Measurements from ENCODE around the gene CHM. TPM values are rescaled to one million over a fixed set of nuclear protein-coding genes. Genes with fewer than 3 reads are reported as not detected.

CHM gene
- total RNA-seq, 4 donors from 2014 or later, result 6.2 to 23.2 (median 10.3) TPM

DNA sequence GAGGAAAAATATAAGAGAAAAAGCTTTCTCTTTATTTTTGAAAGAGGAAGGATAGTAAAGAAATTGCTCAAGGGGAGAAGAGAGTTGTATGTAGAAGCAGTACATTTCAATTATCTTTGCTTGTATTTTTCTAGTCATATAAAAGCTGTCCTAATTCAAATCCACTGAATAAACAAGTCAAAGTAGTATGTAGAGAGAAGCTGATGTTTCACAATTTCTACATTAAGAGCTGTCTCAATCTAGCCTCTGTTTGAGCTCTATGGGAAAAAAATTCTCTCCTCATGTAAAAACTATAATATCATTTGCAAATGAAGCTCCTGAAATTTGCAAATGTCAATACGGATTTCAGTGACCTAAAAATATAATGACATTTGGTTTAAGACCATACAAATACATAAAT is 52.6 kb downstream of the CHM start:
- no peak overlapping the region for H3K4me3 ChIP-seq

DNA sequence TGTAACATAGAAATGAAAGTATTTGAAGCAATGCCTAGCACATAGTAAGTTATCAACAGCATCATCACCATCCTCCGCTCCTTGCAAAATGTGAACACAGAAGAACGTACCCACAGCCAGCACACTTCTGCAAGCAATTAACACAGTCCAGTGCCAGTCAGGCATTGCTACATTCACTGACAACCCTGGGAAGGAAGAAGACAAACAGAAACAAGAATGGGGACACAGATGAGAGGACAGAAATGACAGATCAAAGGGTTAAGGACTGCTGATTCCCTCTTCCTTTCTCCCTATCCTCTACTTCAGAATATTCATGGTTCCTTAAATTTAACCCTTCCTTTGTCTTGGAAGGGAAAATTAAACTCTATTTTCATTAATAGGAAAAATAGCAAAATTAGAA is 53.1 kb downstream of the CHM start:
- no peaks in the 10 kb centered on the region for H3K27me3 ChIP-seq
- TF ChIP-seq POLR2A (IDR thresholded peaks at IDR 0.05), result no peak
- TF ChIP-seq, protein P1, sequence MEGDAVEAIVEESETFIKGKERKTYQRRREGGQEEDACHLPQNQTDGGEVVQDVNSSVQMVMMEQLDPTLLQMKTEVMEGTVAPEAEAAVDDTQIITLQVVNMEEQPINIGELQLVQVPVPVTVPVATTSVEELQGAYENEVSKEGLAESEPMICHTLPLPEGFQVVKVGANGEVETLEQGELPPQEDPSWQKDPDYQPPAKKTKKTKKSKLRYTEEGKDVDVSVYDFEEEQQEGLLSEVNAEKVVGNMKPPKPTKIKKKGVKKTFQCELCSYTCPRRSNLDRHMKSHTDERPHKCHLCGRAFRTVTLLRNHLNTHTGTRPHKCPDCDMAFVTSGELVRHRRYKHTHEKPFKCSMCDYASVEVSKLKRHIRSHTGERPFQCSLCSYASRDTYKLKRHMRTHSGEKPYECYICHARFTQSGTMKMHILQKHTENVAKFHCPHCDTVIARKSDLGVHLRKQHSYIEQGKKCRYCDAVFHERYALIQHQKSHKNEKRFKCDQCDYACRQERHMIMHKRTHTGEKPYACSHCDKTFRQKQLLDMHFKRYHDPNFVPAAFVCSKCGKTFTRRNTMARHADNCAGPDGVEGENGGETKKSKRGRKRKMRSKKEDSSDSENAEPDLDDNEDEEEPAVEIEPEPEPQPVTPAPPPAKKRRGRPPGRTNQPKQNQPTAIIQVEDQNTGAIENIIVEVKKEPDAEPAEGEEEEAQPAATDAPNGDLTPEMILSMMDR (IDR thresholded peaks at IDR 0.05), result no peak
- no peaks in the 10 kb centered on the region for H3K9me3 ChIP-seq
- no peak overlapping the region for H3K4me3 ChIP-seq
- H3K27ac ChIP-seq, result no peak overlapping the region
- no peaks in the 10 kb centered on the region for H3K36me3 ChIP-seq
- no peak for DNase-seq
- H3K4me1 ChIP-seq, result no peaks in the 10 kb centered on the region

More for the DNA sequence above, 52.6 kb downstream of the CHM start:
- no peaks in the 10 kb centered on the region for H3K27me3 ChIP-seq
- no peaks in the 10 kb centered on the region for H3K9me3 ChIP-seq
- no peak for TF ChIP-seq POLR2A (IDR thresholded peaks at IDR 0.05)
- TF ChIP-seq, protein P1 (IDR thresholded peaks at IDR 0.05), result no peak
- H3K36me3 ChIP-seq, result no peaks in the 10 kb centered on the region
- H3K27ac ChIP-seq, result no peak overlapping the region
- DNase-seq, result no peak
- no peaks in the 10 kb centered on the region for H3K4me1 ChIP-seq

DNA sequence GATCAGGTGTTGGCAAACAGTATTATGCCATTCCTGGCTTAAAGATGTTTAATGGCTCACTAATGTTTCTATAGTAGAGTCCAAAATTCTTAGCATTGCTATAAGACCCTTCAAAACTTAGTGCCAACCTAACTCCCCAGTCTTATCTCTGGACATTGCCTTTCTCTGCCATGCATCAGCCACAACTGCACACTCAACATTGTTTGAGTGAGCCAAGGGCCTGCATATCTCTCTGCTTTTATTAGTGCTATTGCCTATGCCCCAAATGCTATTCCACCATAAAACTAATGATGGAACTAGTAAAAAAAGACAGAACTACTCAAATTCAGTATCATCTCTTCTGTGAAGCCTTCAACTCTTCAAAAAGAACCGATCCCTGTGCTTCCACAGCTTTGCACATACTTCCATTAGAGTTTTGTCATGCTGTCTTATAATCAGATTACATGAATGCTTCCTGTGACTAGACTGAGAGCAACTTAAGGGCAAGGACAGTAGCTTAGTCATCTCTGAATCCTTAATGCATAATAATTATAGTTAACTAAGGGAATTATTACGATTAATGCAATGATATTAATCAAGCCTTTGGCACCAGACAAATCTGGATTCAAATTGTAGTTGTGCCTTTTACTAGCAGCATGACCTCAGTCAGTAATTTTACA is 53.7 kb downstream of the CHM start:
- TF ChIP-seq, protein P1 (IDR thresholded peaks at IDR 0.05), result no peak
- TF ChIP-seq POLR2A (IDR thresholded peaks at IDR 0.05), result no peak
- Histone ChIP-seq H3K36me3 (no peaks in the 10 kb centered on the region), H3K4me3 (no peak overlapping the region), H3K27me3 (no peaks in the 10 kb centered on the region), H3K4me1 (no peaks in the 10 kb centered on the region), H3K9me3 (no peaks in the 10 kb centered on the region), H3K27ac (no peak overlapping the region)
- DNase-seq, result no peak

DNA sequence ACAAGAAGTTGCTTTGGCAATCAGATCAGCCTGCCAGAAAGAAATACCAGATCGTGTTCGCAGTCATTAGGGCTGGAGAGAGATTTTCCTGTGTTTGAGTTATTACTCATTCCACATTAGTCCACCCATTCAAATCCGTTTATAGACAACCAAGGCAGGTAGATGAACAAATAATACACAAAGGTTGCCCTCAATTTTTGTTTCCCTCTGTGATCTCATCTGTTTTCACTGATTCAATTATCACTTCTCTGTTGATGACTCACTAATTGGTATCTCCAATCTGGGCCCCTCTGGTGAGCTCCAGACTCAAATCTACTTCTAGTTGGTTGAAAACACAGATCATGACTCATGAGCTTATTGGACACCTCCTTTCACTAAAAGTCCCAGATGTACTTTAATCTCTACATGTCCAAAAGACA is 54.5 kb downstream of the CHM start:
- Histone ChIP-seq H3K4me1 (no peaks in the 10 kb centered on the region), H3K36me3 (no peaks in the 10 kb centered on the region), H3K9me3 (no peaks in the 10 kb centered on the region), H3K27ac (no peak overlapping the region), H3K27me3 (no peaks in the 10 kb centered on the region), H3K4me3 (no peak overlapping the region)
- TF ChIP-seq, protein P1 (IDR thresholded peaks at IDR 0.05), result no peak
- no peak for TF ChIP-seq POLR2A (IDR thresholded peaks at IDR 0.05)
- DNase-seq, result no peak

- H3K4me3 ChIP-seq, result no peak overlapping the region
- no peaks in the 10 kb centered on the region for H3K36me3 ChIP-seq
- no peaks in the 10 kb centered on the region for H3K9me3 ChIP-seq
- H3K27ac ChIP-seq, result no peak overlapping the region
- no peak for DNase-seq
- no peak for TF ChIP-seq POLR2A (IDR thresholded peaks at IDR 0.05)
- TF ChIP-seq, protein P1 (IDR thresholded peaks at IDR 0.05), result no peak
- H3K4me1 ChIP-seq, result no peaks in the 10 kb centered on the region
- H3K27me3 ChIP-seq, result no peaks in the 10 kb centered on the region
Observed at GRCh38 chrX:85988353-85988752, 59.0 kb downstream of the CHM start.

DNA sequence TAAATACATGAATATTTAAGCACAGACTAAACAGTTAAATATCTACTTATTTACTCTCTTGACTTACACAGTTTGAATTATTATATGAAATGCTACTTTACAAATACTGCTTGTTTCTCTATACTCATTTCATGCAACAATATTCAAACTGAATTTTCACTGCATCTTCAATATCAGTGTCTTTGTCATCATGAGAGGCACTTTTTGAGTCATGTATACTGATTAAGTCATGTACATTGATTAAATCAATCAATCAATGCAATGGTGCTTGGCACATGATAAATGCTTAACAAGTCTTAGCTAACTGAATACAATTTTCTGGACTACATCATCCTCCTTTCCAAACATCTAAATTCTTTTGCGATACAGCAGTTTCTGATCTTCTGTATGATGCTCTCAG is 67.1 kb downstream of the CHM start:
- Histone ChIP-seq H3K9me3 (no peaks in the 10 kb centered on the region), H3K36me3 (no peaks in the 10 kb centered on the region), H3K27me3 (no peaks in the 10 kb centered on the region), H3K4me3 (no peak overlapping the region), H3K27ac (no peak overlapping the region), H3K4me1 (no peaks in the 10 kb centered on the region)
- TF ChIP-seq, protein P1 (IDR thresholded peaks at IDR 0.05), result no peak
- TF ChIP-seq POLR2A (IDR thresholded peaks at IDR 0.05), result no peak
- DNase-seq, result no peak

Data from Peyer's patch (tissue), 4 donors.